ENCODE data around the gene PA2G4. TPM values are rescaled to one million over a fixed set of nuclear protein-coding genes. Genes with fewer than 3 reads are reported as not detected.

PA2G4 gene
- total RNA-seq, 1 experiment from 2014 or later: 175 TPM

DNA sequence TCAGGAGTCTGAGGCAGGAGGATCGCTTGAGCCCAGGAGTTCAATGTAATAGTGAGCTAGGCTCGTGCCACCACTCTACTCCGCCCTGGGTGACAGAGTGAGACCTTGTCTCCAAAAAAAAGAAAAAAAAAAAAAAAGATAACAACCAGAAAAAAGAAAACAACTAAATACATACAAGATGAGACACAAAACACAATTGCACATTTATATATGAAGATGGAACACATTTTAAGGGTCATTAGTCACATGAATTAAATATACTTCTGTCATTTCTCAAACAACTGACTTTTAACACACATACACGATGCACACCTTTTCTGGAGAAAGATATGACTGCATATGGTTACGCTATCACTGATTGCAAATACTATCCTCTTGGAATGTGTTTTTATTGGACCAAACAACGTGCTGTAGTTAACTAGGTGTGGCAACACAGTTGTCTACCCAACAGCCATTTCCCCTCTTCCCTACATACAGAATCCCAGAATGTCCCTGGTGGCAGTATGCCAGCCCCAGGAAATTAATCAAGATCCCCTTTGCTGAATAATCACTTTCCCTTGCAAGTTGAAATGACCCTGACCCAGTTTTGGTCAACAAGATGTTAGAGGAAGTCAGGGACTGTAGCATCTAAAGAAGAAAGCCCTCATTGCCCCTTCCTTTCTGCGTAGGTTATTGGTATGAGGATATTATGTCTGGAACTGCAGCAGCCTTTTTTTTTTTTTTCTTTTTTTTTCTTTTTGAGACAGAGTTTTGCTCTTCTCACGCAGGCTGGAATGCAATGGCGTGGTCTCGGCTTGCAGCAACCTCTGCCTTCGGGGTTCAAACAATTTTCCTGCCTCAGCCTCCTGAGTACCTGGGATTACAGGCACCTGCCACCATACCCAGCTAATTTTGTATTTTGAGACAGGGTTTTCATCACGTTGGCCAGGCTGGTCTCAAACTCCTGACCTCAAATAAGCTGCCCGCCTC, 42.4 kb downstream of the PA2G4 start:
- ATAC-seq (no peak), DNase-seq (ENCODE audit: low read depth, low spot score) (no peak)
- in situ Hi-C loops (cut with HindIII; ENCODE audit: low pct_unique_long_range_greater_than_20kb, low sequenced_read_pairs): no loop called here
- intact Hi-C loops (cut with micrococcal nuclease; ENCODE audit: unreplicated experiment): no loop called here
- Histone ChIP-seq H3K4me1 (ENCODE audit: control insufficient read depth, insufficient read depth, low read length) (peaks cover 9% of the 10 kb centered on the region; the same call in 1 of the 2 replicates), H3K4me3 (ENCODE audit: low read depth in 2 of 2, low read length in 2 of 2) (no peak overlapping the region), H3K27ac (ENCODE audit: low read length) (no peak overlapping the region), H3K27me3 (ENCODE audit: control insufficient read depth, insufficient read depth, low read length) (no peaks in the 10 kb centered on the region), H3K36me3 (ENCODE audit: control insufficient read depth, insufficient read depth, low read length) (peaks cover 4% of the 10 kb centered on the region; the same call in 1 of the 2 replicates), H3K9me3 (ENCODE audit: control insufficient read depth, insufficient read depth, low read depth, low read length) (no peaks in the 10 kb centered on the region)
- TF ChIP-seq SIN3A (IDR thresholded peaks at IDR 0.05; ENCODE audit: borderline replicate concordance, insufficient read depth, low read depth, low read length) (no peak), CTCF (IDR thresholded peaks at IDR 0.05) (no peak), TCF7L2 (IDR thresholded peaks at IDR 0.05; ENCODE audit: low read depth, low read length) (no peak), REST (IDR thresholded peaks at IDR 0.05; ENCODE audit: insufficient read depth in 1 of 2, low read depth in 2 of 2, low read length in 1 of 2) (no peak), POLR2AphosphoS5 (IDR thresholded peaks at IDR 0.05; ENCODE audit: low read depth, low read length) (no peak; the same call in 1 of the 2 replicates)
- ChIA-PET POLR2A (interaction anchor here (0.7 kb wide), 2 partner anchors 62 to 408 kb away, joined by 5 to 12 read pairs; no protein-coding TSS in a partner anchor), CTCF (no interaction called here)
- no TSS peak for BruUV-seq (replicated peaks)

GRCh38 chr12:56150563-56150962, 46.2 kb downstream of the PA2G4 start:
- intact Hi-C loops (cut with micrococcal nuclease; ENCODE audit: unreplicated experiment): no loop called here
- Histone ChIP-seq H3K4me3 (ENCODE audit: low read depth in 2 of 2, low read length in 2 of 2) (no peak overlapping the region), H3K4me1 (ENCODE audit: control insufficient read depth, insufficient read depth, low read length) (peaks cover 28% of the 10 kb centered on the region), H3K9me3 (ENCODE audit: control insufficient read depth, insufficient read depth, low read depth, low read length) (no peaks in the 10 kb centered on the region), H3K27ac (ENCODE audit: low read length) (no peak overlapping the region), H3K27me3 (ENCODE audit: control insufficient read depth, insufficient read depth, low read length) (no peaks in the 10 kb centered on the region), H3K36me3 (ENCODE audit: control insufficient read depth, insufficient read depth, low read length) (peaks cover 3% of the 10 kb centered on the region; the same call in 1 of the 2 replicates)
- TF ChIP-seq SIN3A (IDR thresholded peaks at IDR 0.05; ENCODE audit: borderline replicate concordance, insufficient read depth, low read depth, low read length) (no peak), POLR2AphosphoS5 (IDR thresholded peaks at IDR 0.05; ENCODE audit: low read depth, low read length) (no peak), CTCF (IDR thresholded peaks at IDR 0.05) (no peak), REST (IDR thresholded peaks at IDR 0.05; ENCODE audit: insufficient read depth in 1 of 2, low read depth in 2 of 2, low read length in 1 of 2) (no peak), TCF7L2 (IDR thresholded peaks at IDR 0.05; ENCODE audit: low read depth, low read length) (no peak)
- ChIA-PET POLR2A (interaction anchor here (0.6 kb wide), 2 partner anchors 57 to 150 kb away, joined by 3 to 5 read pairs; no protein-coding TSS in a partner anchor), CTCF (no interaction called here)
- BruUV-seq (replicated peaks): no TSS peak
- DNase-seq (ENCODE audit: low read depth, low spot score) (no peak), ATAC-seq (no peak)
- in situ Hi-C loops (cut with HindIII; ENCODE audit: low pct_unique_long_range_greater_than_20kb, low sequenced_read_pairs): no loop called here
